ENCODE data around the gene CTNS. TPM values are rescaled to one million over a fixed set of nuclear protein-coding genes. Genes with fewer than 3 reads are reported as not detected.

Gene CTNS
- total and polyA plus RNA-seq, 2 of the 13 experiments (the other 11 are each of a cell fraction or from before 2014, with no cell fraction given) = 9.5 to 13.7 TPM

- TF ChIP-seq, protein P1, sequence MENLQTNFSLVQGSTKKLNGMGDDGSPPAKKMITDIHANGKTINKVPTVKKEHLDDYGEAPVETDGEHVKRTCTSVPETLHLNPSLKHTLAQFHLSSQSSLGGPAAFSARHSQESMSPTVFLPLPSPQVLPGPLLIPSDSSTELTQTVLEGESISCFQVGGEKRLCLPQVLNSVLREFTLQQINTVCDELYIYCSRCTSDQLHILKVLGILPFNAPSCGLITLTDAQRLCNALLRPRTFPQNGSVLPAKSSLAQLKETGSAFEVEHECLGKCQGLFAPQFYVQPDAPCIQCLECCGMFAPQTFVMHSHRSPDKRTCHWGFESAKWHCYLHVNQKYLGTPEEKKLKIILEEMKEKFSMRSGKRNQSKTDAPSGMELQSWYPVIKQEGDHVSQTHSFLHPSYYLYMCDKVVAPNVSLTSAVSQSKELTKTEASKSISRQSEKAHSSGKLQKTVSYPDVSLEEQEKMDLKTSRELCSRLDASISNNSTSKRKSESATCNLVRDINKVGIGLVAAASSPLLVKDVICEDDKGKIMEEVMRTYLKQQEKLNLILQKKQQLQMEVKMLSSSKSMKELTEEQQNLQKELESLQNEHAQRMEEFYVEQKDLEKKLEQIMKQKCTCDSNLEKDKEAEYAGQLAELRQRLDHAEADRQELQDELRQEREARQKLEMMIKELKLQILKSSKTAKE (CRISPR knock-in tag; IDR thresholded peaks at IDR 0.05; ENCODE audit: borderline replicate concordance) = peak; percentile 55; the same call in 1 of the 2 replicates
- TF ChIP-seq ZNF784 (CRISPR knock-in tag; IDR thresholded peaks at IDR 0.05; ENCODE audit: borderline replicate concordance) (no peak), BHLHE40 (IDR thresholded peaks at IDR 0.05; ENCODE audit: low read length) (peak; percentile 84), MXD3 (CRISPR knock-in tag; IDR thresholded peaks at IDR 0.05) (no peak), ETS1 (CRISPR knock-in tag; IDR thresholded peaks at IDR 0.05) (no peak), ZNF121 (CRISPR knock-in tag; IDR thresholded peaks at IDR 0.05) (no peak), ZNF7 (CRISPR knock-in tag; IDR thresholded peaks at IDR 0.05) (no peak), ZMYM2 (CRISPR knock-in tag; IDR thresholded peaks at IDR 0.05) (peak; percentile 81), GPN1 (CRISPR knock-in tag; IDR thresholded peaks at IDR 0.05; ENCODE audit: borderline replicate concordance) (no peak), TOE1 (CRISPR knock-in tag; IDR thresholded peaks at IDR 0.05) (no peak), ZNF264 (CRISPR knock-in tag; IDR thresholded peaks at IDR 0.05) (no peak), TEAD3 (CRISPR knock-in tag; optimal IDR thresholded peaks at IDR 0.05; ENCODE audit: borderline replicate concordance) (peak; percentile 49), TCF7 (IDR thresholded peaks at IDR 0.05; ENCODE audit: low read depth) (peak; percentile 39; the same call in 1 of the 2 replicates), MLX (CRISPR knock-in tag; IDR thresholded peaks at IDR 0.05) (peak; percentile 95), ZNF772 (CRISPR knock-in tag; IDR thresholded peaks at IDR 0.05) (no peak), SP140L (CRISPR knock-in tag; IDR thresholded peaks at IDR 0.05; ENCODE audit: borderline replicate concordance) (no peak), SP5 (CRISPR knock-in tag; IDR thresholded peaks at IDR 0.05; ENCODE audit: borderline replicate concordance, low read depth) (peak; percentile 21; the same call in 1 of the 2 replicates), ZNF672 (CRISPR knock-in tag; IDR thresholded peaks at IDR 0.05) (no peak), STAT5B (CRISPR knock-in tag; IDR thresholded peaks at IDR 0.05) (no peak), RAD51 (IDR thresholded peaks at IDR 0.05; ENCODE audit: borderline replicate concordance) (peak; percentile 97), TSC22D2 (CRISPR knock-in tag; IDR thresholded peaks at IDR 0.05; ENCODE audit: borderline replicate concordance) (no peak), ZNF501 (CRISPR knock-in tag; IDR thresholded peaks at IDR 0.05) (peak; percentile 70; the same call in 1 of the 2 replicates), ZNF761 (CRISPR knock-in tag; conservative IDR thresholded peaks at IDR 0.05) (no peak), ZBTB7B (CRISPR knock-in tag; IDR thresholded peaks at IDR 0.05) (no peak)
- TF ChIP-seq, protein P2, sequence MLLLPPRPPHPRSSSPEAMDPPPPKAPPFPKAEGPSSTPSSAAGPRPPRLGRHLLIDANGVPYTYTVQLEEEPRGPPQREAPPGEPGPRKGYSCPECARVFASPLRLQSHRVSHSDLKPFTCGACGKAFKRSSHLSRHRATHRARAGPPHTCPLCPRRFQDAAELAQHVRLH (CRISPR knock-in tag; IDR thresholded peaks at IDR 0.05; ENCODE audit: borderline replicate concordance, low read depth) = no peak
These were observed 5.3 kb downstream of the CTNS start (continued) for GRCh38 chr17:3641717-3642486.

Measured in HepG2 (cell line).